ENCODE measurements around the gene FIBCD1.

FIBCD1 gene

GRCh38 chr9:130948266-130948665 is 9.2 kb upstream of the FIBCD1 start:
- no peak for DNase-seq (ENCODE audit: low spot score)
- no peak for TF ChIP-seq CTCF (IDR thresholded peaks at IDR 0.05; ENCODE audit: extremely low read depth, insufficient read depth, missing control alignments)
- in situ Hi-C loops (cut with MboI; ENCODE audit: low pct_unique_long_range_greater_than_20kb, low sequenced_read_pairs, unreplicated experiment): loop anchor here (10.0 kb wide), 1 partner anchor 253 kb away; the partner anchor contains the start of gene EXOSC2

GRCh38 chr9:130947618-130948140 is 8.6 kb upstream of the FIBCD1 start:
- TF ChIP-seq CTCF (IDR thresholded peaks at IDR 0.05; ENCODE audit: extremely low read depth, insufficient read depth, missing control alignments): no peak
- no peak for DNase-seq (ENCODE audit: low spot score)
- in situ Hi-C loops (cut with MboI; ENCODE audit: low pct_unique_long_range_greater_than_20kb, low sequenced_read_pairs, unreplicated experiment): loop anchor here (10.0 kb wide), 1 partner anchor 253 kb away; the partner anchor contains the start of gene EXOSC2

- TF ChIP-seq CTCF (IDR thresholded peaks at IDR 0.05; ENCODE audit: extremely low read depth, insufficient read depth, missing control alignments): no peak
- DNase-seq (ENCODE audit: low spot score): no peak
- in situ Hi-C loops (cut with MboI; ENCODE audit: low pct_unique_long_range_greater_than_20kb, low sequenced_read_pairs, unreplicated experiment): loop anchor here (10.0 kb wide), 1 partner anchor 252 kb away; the partner anchor contains the start of gene EXOSC2
Measured at GRCh38 chr9:130946766-130947617, 7.9 kb upstream of the FIBCD1 start.

- TF ChIP-seq CTCF (IDR thresholded peaks at IDR 0.05; ENCODE audit: extremely low read depth, insufficient read depth, missing control alignments): no peak
- no peak for DNase-seq (ENCODE audit: low spot score)
- in situ Hi-C loops (cut with MboI; ENCODE audit: low pct_unique_long_range_greater_than_20kb, low sequenced_read_pairs, unreplicated experiment): loop anchor here (10.0 kb wide), 1 partner anchor 250 kb away; the partner anchor contains the start of gene EXOSC2
Measured at GRCh38 chr9:130945173-130945572, 6.1 kb upstream of the FIBCD1 start.

- no peak for TF ChIP-seq CTCF (IDR thresholded peaks at IDR 0.05; ENCODE audit: extremely low read depth, insufficient read depth, missing control alignments)
- in situ Hi-C loops (cut with MboI; ENCODE audit: low pct_unique_long_range_greater_than_20kb, low sequenced_read_pairs, unreplicated experiment): loop anchor here (10.0 kb wide), 1 partner anchor 250 kb away; the partner anchor contains the start of gene EXOSC2
- no peak for DNase-seq (ENCODE audit: low spot score)
Measured at GRCh38 chr9:130944510-130945058, 5.5 kb upstream of the FIBCD1 start.

- in situ Hi-C loops (cut with MboI; ENCODE audit: low pct_unique_long_range_greater_than_20kb, low sequenced_read_pairs, unreplicated experiment): loop anchor here (10.0 kb wide), 1 partner anchor 249 kb away; the partner anchor contains the start of gene EXOSC2
- DNase-seq (ENCODE audit: low spot score): no peak
- TF ChIP-seq CTCF (IDR thresholded peaks at IDR 0.05; ENCODE audit: extremely low read depth, insufficient read depth, missing control alignments): no peak
Measured at GRCh38 chr9:130943777-130944176, 4.7 kb upstream of the FIBCD1 start.
